CD8-positive, alpha-beta memory T cell (primary cell): ENCODE data around the gene ZFP28. TPM values are rescaled to one million over a fixed set of nuclear protein-coding genes. Genes with fewer than 3 reads are reported as not detected.

Experiments
- CTCF ChIA-PET: fragments of 350-600 bp; sonication (Branson Sonifier 250); formaldehyde crosslinking; loops from one replicate; lab custom pipeline; 2021; ENCODE audit warnings: antibody characterized with exemption; lab: Charles Lee
- POLR2A ChIA-PET: fragments of 350-600 bp; sonication (Branson Sonifier 250); formaldehyde crosslinking; loops from one replicate; lab custom pipeline; 2021; ENCODE audit warnings: antibody characterized with exemption; lab: Charles Lee
- DNase-seq, 5 donors: peaks; one replicate each; pipeline versions ENCODE4 v3.0.0 to v3.0.0-alpha.2; 2020 to 2022; ENCODE audit warnings: mixed read lengths in 1 of 5
- H3K27ac ChIP-seq: one replicate; pipeline ENCODE4 v1.7.0; 2013; ENCODE audit warnings: low read depth, mild to moderate bottlenecking, low read length, moderate library complexity
- H3K27me3 ChIP-seq: 2 replicates; pipeline ENCODE4 v1.7.0; 2013; ENCODE audit warnings: low read length, mild to moderate bottlenecking; ENCODE audit not compliant: insufficient read depth, poor library complexity, severe bottlenecking
- H3K36me3 ChIP-seq: 2 replicates; pipeline ENCODE4 v1.7.0; 2013; ENCODE audit warnings: mild to moderate bottlenecking, low read length, moderate library complexity; ENCODE audit not compliant: insufficient read depth
- H3K4me1 ChIP-seq: 2 replicates; pipeline ENCODE4 v1.7.0; 2013; ENCODE audit warnings: mild to moderate bottlenecking, low read length, moderate library complexity; ENCODE audit not compliant: insufficient read depth
- H3K4me3 ChIP-seq: 2 replicates; pipeline ENCODE4 v1.7.0; 2013; ENCODE audit warnings: mild to moderate bottlenecking, low read length
- H3K9me3 ChIP-seq: 2 replicates; pipeline ENCODE4 v1.7.0; 2013; ENCODE audit warnings: mild to moderate bottlenecking, low read length
- H3K27ac Mint-ChIP-seq, 8 donors: one replicate each; pipeline ENCODE4 v1.8.0; 2020 to 2021; ENCODE audit warnings: mixed read lengths in 8 of 8, mild to moderate bottlenecking in 6 of 8, inconsistent platforms in 3 of 8, moderate library complexity in 3 of 8
- H3K27me3 Mint-ChIP-seq, 2 donors: one replicate each; pipeline ENCODE4 v1.8.0; 2020 to 2021; ENCODE audit warnings: mixed read lengths in 2 of 2, mild to moderate bottlenecking in 1 of 2, moderate library complexity in 1 of 2
- H3K36me3 Mint-ChIP-seq, 3 donors: one replicate each; pipeline ENCODE4 v1.8.0; 2020 to 2021; ENCODE audit warnings: mixed read lengths in 3 of 3, inconsistent platforms in 1 of 3, mild to moderate bottlenecking in 1 of 3
- H3K4me1 Mint-ChIP-seq, 3 donors: one replicate each; pipeline ENCODE4 v1.8.0; 2020 to 2021; ENCODE audit warnings: mixed read lengths in 3 of 3, inconsistent platforms in 1 of 3, mild to moderate bottlenecking in 1 of 3
- H3K4me3 Mint-ChIP-seq, 7 donors: one replicate each; pipeline ENCODE4 v1.8.0; 2020 to 2021; ENCODE audit warnings: mixed read lengths in 7 of 7, mild to moderate bottlenecking in 6 of 7, moderate library complexity in 4 of 7, inconsistent platforms in 2 of 7
- H3K9me3 Mint-ChIP-seq, 5 donors: one replicate each; pipeline ENCODE4 v1.8.0; 2020 to 2022; ENCODE audit warnings: mixed read lengths in 5 of 5, mild to moderate bottlenecking in 3 of 5, moderate library complexity in 2 of 5, inconsistent platforms in 1 of 5
- polyA plus RNA-seq: library from polyadenylated mRNA; unstranded; fragments of 300-500 nt; fragmentation: Illumina TruSeq; gene quantifications from one replicate; pipeline ENCODE4 v1.2.3, GENCODE V29; 2021
- total RNA-seq, 2 experiments: library from RNA; stranded (reverse); gene quantifications; one replicate each; pipeline ENCODE4 v1.2.3, GENCODE V29; 2021

The ZFP28 gene
- total and polyA plus RNA-seq, 3 experiments from 2014 or later = 2.7 to 3.4 (median 3.1) TPM

- no peak for DNase-seq
- Histone ChIP-seq H3K9me3 (peaks cover 53% of the 10 kb centered on the region), H3K27ac (no peak overlapping the region), H3K4me1 (peaks cover 5% of the 10 kb centered on the region), H3K4me3 (no peak overlapping the region), H3K27me3 (no peaks in the 10 kb centered on the region), H3K36me3 (peaks cover 22% of the 10 kb centered on the region)
- H3K27ac Mint-ChIP-seq = no peak overlapping the region
- CTCF ChIA-PET = no interaction called here
- H3K4me3 Mint-ChIP-seq = no peak overlapping the region
- peaks cover 4 to 11% (median 5%) of the 10 kb centered on the region in 3 donors for H3K4me1 Mint-ChIP-seq
- no peaks in the 10 kb centered on the region for H3K27me3 Mint-ChIP-seq
- H3K9me3 Mint-ChIP-seq = peaks cover 49 to 96% (median 84%) of the 10 kb centered on the region in 5 donors
- peaks cover 42 to 79% (median 78%) of the 10 kb centered on the region in 3 donors for H3K36me3 Mint-ChIP-seq
- POLR2A ChIA-PET = no interaction called here
These were observed 33.8 kb downstream of the ZFP28 start for GRCh38 chr19:56572589-56572988.

DNA sequence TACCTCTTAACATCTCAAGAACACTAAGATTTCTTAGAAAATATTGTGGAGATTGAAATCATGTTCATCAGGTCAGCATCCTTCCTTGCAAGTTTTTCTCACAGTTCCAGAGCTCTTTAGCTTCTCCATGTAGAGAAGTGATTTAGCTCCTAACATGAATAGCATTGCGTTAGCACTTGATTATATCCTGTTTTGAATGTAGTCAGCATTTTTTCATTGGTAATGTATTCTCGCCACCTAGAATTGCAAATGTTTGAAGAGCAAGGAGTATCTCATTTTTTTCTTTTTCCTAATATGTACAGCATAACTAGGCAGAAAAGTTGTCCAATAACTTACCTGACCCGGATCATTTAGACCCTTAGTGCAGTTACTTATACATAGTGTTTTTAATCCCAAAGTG, 35.2 kb downstream of the ZFP28 start:
- no peaks in the 10 kb centered on the region for H3K4me1 Mint-ChIP-seq
- H3K4me1 ChIP-seq = no peaks in the 10 kb centered on the region
- H3K36me3 Mint-ChIP-seq = peaks cover 42 to 75% (median 65%) of the 10 kb centered on the region in 3 donors
- no peaks in the 10 kb centered on the region for H3K27me3 ChIP-seq
- POLR2A ChIA-PET = no interaction called here
- DNase-seq = no peak
- no peak overlapping the region for H3K27ac Mint-ChIP-seq
- H3K4me3 Mint-ChIP-seq = no peak overlapping the region
- peaks cover 58% of the 10 kb centered on the region for H3K9me3 ChIP-seq
- CTCF ChIA-PET = no interaction called here
- H3K36me3 ChIP-seq = peaks cover 22% of the 10 kb centered on the region
- peak overlapping the region; percentile 24 for H3K4me3 ChIP-seq
- H3K27ac ChIP-seq = no peak overlapping the region
- no peaks in the 10 kb centered on the region for H3K27me3 Mint-ChIP-seq
- peaks cover 52 to 96% (median 87%) of the 10 kb centered on the region in 5 donors for H3K9me3 Mint-ChIP-seq

DNA sequence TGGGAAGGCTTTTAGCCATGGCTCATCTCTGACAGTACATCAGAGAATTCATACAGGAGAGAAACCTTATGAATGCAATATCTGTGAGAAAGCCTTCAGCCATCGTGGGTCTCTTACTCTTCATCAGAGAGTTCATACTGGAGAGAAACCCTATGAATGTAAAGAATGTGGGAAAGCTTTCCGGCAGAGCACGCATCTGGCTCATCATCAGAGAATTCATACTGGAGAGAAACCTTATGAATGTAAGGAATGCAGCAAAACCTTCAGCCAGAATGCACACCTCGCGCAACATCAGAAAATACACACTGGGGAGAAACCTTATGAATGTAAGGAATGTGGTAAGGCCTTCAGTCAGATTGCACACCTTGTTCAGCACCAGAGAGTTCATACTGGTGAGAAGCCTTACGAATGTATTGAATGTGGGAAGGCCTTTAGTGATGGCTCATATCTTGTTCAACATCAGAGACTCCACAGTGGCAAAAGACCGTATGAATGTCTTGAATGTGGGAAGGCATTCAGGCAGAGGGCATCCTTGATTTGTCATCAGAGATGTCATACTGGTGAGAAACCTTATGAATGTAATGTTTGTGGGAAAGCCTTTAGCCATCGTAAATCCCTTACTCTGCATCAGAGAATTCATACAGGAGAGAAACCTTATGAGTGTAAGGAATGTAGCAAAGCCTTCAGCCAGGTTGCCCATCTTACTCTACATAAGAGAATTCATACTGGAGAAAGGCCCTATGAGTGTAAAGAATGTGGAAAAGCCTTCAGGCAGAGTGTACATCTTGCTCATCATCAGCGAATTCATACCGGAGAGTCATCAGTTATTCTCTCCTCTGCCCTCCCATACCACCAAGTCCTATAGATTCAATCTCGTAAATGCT, 39.2 kb downstream of the ZFP28 start:
- H3K4me1 Mint-ChIP-seq = no peaks in the 10 kb centered on the region
- Histone ChIP-seq H3K4me3 (no peak overlapping the region), H3K27ac (no peak overlapping the region), H3K4me1 (no peaks in the 10 kb centered on the region), H3K27me3 (no peaks in the 10 kb centered on the region), H3K36me3 (peaks cover 12% of the 10 kb centered on the region), H3K9me3 (peaks cover 77% of the 10 kb centered on the region)
- no peaks in the 10 kb centered on the region for H3K27me3 Mint-ChIP-seq
- no peak for DNase-seq
- H3K27ac Mint-ChIP-seq = no peak overlapping the region
- POLR2A ChIA-PET = no interaction called here
- CTCF ChIA-PET = no interaction called here
- no peak overlapping the region for H3K4me3 Mint-ChIP-seq
- H3K36me3 Mint-ChIP-seq = peaks cover 24 to 57% (median 42%) of the 10 kb centered on the region in 3 donors
- peaks cover 56 to 98% (median 92%) of the 10 kb centered on the region in 5 donors for H3K9me3 Mint-ChIP-seq

- Histone ChIP-seq H3K36me3 (no peaks in the 10 kb centered on the region), H3K4me1 (peaks cover 14% of the 10 kb centered on the region), H3K9me3 (no peaks in the 10 kb centered on the region), H3K27ac (no peak overlapping the region), H3K27me3 (no peaks in the 10 kb centered on the region), H3K4me3 (peak overlapping the region; percentile 81)
- DNase-seq = no peak
- Mint-ChIP-seq H3K9me3 (peaks cover 5 to 32% (median 13%) of the 10 kb centered on the region in 5 donors), H3K4me3 (peak overlapping the region; percentile 90 to 94 (median 92)), H3K27ac (peak overlapping the region; percentile 28 to 92 (median 68)), H3K36me3 (peaks cover 1 to 40% (median 16%) of the 10 kb centered on the region in 3 donors), H3K4me1 (peaks cover 24 to 40% (median 26%) of the 10 kb centered on the region in 3 donors), H3K27me3 (peaks cover 0 to 3% of the 10 kb centered on the region in 2 donors)
- CTCF ChIA-PET = no interaction called here
- POLR2A ChIA-PET = interaction anchor here (0.6 kb wide), 1 partner anchor 1856 kb away, joined by 5 read pairs; no protein-coding TSS in a partner anchor
These were observed 55.7 kb downstream of the ZFP28 start for GRCh38 chr19:56594446-56594782.

DNA sequence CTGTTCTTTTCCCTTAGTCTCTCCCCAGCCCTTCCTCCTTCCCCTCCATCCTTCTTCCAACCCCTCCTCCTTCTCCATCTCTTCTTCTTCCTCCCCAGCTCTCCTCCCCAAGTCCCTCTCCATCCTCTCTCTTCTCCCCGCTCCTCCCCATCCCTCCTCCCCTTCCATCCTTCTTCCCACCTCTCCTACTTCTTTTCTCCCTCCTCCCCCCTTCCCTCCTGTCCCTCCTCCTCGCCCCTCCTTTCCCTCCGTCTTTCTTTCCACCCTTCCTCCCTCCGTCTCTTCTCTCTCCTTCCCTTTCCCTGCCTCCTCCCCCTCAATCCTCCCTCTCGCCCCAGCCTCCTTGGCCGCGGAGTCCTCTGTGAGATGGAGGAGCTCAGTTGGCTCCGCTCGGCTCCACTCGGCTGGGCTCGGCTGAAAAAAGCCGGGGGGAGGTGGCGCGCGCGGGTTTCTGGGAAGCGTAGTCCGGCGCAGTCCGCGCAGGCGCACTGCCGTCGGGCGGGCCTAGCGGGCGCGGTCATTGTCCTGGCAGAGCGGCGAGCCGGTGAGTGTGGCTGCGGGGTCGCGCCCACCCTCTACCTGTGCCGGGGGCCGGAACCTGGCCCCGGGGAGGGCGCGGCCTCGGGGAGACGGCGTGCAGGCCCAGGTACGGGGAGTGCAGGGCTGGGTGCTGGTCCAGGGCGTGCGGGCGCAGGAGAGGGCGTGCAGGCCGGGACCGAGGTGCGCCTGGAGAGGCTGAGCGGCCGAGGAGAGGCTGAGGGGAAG, 56.2 kb downstream of the ZFP28 start, which contains the start of gene ZNF71:
TSS of gene ZNF71 (plus strand) at position 520 of the 765 bp plus-strand sequence. CDS start 6,257 bp downstream, outside the sequence.
- peak; percentile 77 to 90 (median 81) for DNase-seq
- Histone ChIP-seq H3K4me3 (peak within 1 kb of the TSS; percentile 81), H3K4me1 (peaks cover 14% of the 10 kb centered on the region), H3K36me3 (no peaks in the 10 kb centered on the region), H3K9me3 (no peaks in the 10 kb centered on the region), H3K27me3 (no peaks in the 10 kb centered on the region), H3K27ac (peak within 1 kb of the TSS; percentile 36)
- CTCF ChIA-PET = no interaction called here
- POLR2A ChIA-PET = interaction anchor here (0.6 kb wide), 1 partner anchor 1856 kb away, joined by 5 read pairs; no protein-coding TSS in a partner anchor
- peaks cover 1 to 40% (median 16%) of the 10 kb centered on the region in 3 donors for H3K36me3 Mint-ChIP-seq
- peaks cover 24 to 40% (median 26%) of the 10 kb centered on the region in 3 donors for H3K4me1 Mint-ChIP-seq
- peaks cover 5 to 33% (median 13%) of the 10 kb centered on the region in 5 donors for H3K9me3 Mint-ChIP-seq
- peaks cover 0 to 2% of the 10 kb centered on the region in 2 donors for H3K27me3 Mint-ChIP-seq
- H3K27ac Mint-ChIP-seq = peak within 1 kb of the TSS; percentile 28 to 97 (median 90)
- H3K4me3 Mint-ChIP-seq = peak within 1 kb of the TSS; percentile 90 to 94 (median 92)

DNA sequence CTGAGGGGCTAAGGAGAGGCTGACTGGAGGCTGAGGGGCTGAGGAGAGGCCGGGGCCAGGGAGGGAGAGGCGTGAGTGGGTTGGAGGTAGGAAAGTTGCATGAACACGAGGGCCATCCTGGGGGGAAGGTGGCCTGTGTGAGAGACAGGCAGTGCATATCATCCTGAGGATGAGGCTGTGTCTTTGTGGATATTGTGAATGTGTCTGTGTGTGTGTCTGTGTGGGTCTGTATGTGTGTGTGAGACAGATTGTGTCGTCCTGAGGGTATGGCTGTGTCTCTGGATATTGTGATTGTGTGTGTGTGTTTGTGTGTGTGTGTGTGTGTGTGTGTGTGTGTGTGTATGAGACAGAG, 56.8 kb downstream of the ZFP28 start:
- H3K27me3 ChIP-seq = no peaks in the 10 kb centered on the region
- peaks cover 25 to 42% (median 26%) of the 10 kb centered on the region in 3 donors for H3K4me1 Mint-ChIP-seq

GRCh38 chr19:56596676-56597075, 57.9 kb downstream of the ZFP28 start:
- H3K9me3 Mint-ChIP-seq = peaks cover 0 to 33% (median 22%) of the 10 kb centered on the region in 5 donors
- no peak for DNase-seq
- peak overlapping the region; percentile 59 to 94 (median 92) for H3K4me3 Mint-ChIP-seq
- no peak overlapping the region for H3K27ac Mint-ChIP-seq
- H3K36me3 ChIP-seq = peaks cover 10% of the 10 kb centered on the region
- H3K4me3 ChIP-seq = no peak overlapping the region
- peaks cover 13 to 46% (median 29%) of the 10 kb centered on the region in 3 donors for H3K36me3 Mint-ChIP-seq
- CTCF ChIA-PET = no interaction called here
- H3K4me1 Mint-ChIP-seq = peaks cover 26 to 50% (median 27%) of the 10 kb centered on the region in 3 donors
- H3K9me3 ChIP-seq = peaks cover 10% of the 10 kb centered on the region
- H3K27ac ChIP-seq = no peak overlapping the region
- peaks cover 14% of the 10 kb centered on the region for H3K4me1 ChIP-seq
- POLR2A ChIA-PET = no interaction called here
- H3K27me3 ChIP-seq = no peaks in the 10 kb centered on the region
- H3K27me3 Mint-ChIP-seq = peaks cover 0 to 2% of the 10 kb centered on the region in 2 donors

More for the DNA sequence above, 56.8 kb downstream of the ZFP28 start:
- Mint-ChIP-seq H3K36me3 (peaks cover 3 to 42% (median 17%) of the 10 kb centered on the region in 3 donors), H3K27ac (peak overlapping the region in 7 of 8 donors; percentile 28 to 97 (median 91)), H3K4me3 (peak overlapping the region; percentile 90 to 94 (median 92)), H3K27me3 (peaks cover 0 to 2% of the 10 kb centered on the region in 2 donors), H3K9me3 (peaks cover 2 to 31% (median 14%) of the 10 kb centered on the region in 5 donors)
- POLR2A ChIA-PET = no interaction called here
- no peak for DNase-seq
- peak overlapping the region; percentile 81 for H3K4me3 ChIP-seq
- H3K27ac ChIP-seq = peak overlapping the region; percentile 36
- no peaks in the 10 kb centered on the region for H3K9me3 ChIP-seq
- peaks cover 14% of the 10 kb centered on the region for H3K4me1 ChIP-seq
- no peaks in the 10 kb centered on the region for H3K36me3 ChIP-seq
- CTCF ChIA-PET = no interaction called here
